SK-N-SH treated with all-trans-retinoic acid at 6 μM for 48 hours (cell line): Measurements from ENCODE around the gene HCLS1.

Source experiments
- ARNTL ChIP-seq: fragments of 450-650 bp; formaldehyde crosslinking; IDR thresholded peaks from 2 replicates; pipeline ENCODE4 v1.5.0; 2020; ENCODE audit warnings: low read depth, mild to moderate bottlenecking, moderate library complexity, borderline replicate concordance
- BACH2 ChIP-seq: fragments of 250-450 bp; sonication (Bioruptor Pico); IDR thresholded peaks from 2 replicates; pipeline ENCODE4 v1.9.0; 2021; ENCODE audit warnings: mild to moderate bottlenecking, borderline replicate concordance
- PATZ1 ChIP-seq: fragments of 250-450 bp; sonication (Bioruptor Pico); IDR thresholded peaks from 2 replicates; pipeline ENCODE4 v1.8.0; 2020; ENCODE audit warnings: mild to moderate bottlenecking, moderate library complexity, borderline replicate concordance
- POU6F1 ChIP-seq: fragments of 250-450 bp; sonication (Bioruptor Pico); IDR thresholded peaks from 2 replicates; pipeline ENCODE4 v1.8.0; 2021; ENCODE audit warnings: low read depth, mild to moderate bottlenecking, moderate library complexity, borderline replicate concordance
- RARB ChIP-seq: fragments of 250-450 bp; sonication (Bioruptor Pico); IDR thresholded peaks from 2 replicates; pipeline ENCODE4 v1.8.0; 2021; ENCODE audit warnings: mild to moderate bottlenecking, moderate library complexity
- TOX ChIP-seq: fragments of 250-450 bp; sonication (Bioruptor Pico); IDR thresholded peaks from 2 replicates; pipeline ENCODE4 v1.8.0; 2021; ENCODE audit warnings: mild to moderate bottlenecking, moderate library complexity, borderline replicate concordance
- TSHZ2 ChIP-seq: fragments of 250-450 bp; sonication (Bioruptor Pico); IDR thresholded peaks from 2 replicates; pipeline ENCODE4 v1.5.0; 2020; ENCODE audit warnings: mild to moderate bottlenecking, moderate library complexity
- ZC3H10 ChIP-seq: fragments of 250-450 bp; sonication (Bioruptor Pico); IDR thresholded peaks from 2 replicates; pipeline ENCODE4 v1.5.1; 2021; ENCODE audit warnings: mild to moderate bottlenecking, moderate library complexity
- ZFP3 ChIP-seq: fragments of 250-450 bp; sonication (Bioruptor Pico); IDR thresholded peaks from 2 replicates; pipeline ENCODE4 v1.5.0; 2020; ENCODE audit warnings: mild to moderate bottlenecking, moderate library complexity
- ZNF70 ChIP-seq: fragments of 450-650 bp; formaldehyde crosslinking; IDR thresholded peaks from 2 replicates; pipeline ENCODE4 v1.5.0; 2020; ENCODE audit warnings: mild to moderate bottlenecking, moderate library complexity
- ZNF8 ChIP-seq: fragments of 450-650 bp; formaldehyde crosslinking; IDR thresholded peaks from 2 replicates; pipeline ENCODE4 v1.5.0; 2020; ENCODE audit warnings: mild to moderate bottlenecking, moderate library complexity

- TF ChIP-seq BACH2 (CRISPR knock-in tag): no peak
- TF ChIP-seq ARNTL: no peak
- no peak for TF ChIP-seq ZFP3 (CRISPR knock-in tag)
- TF ChIP-seq TOX (CRISPR knock-in tag): no peak
- no peak for TF ChIP-seq RARB (CRISPR knock-in tag)
- TF ChIP-seq POU6F1 (CRISPR knock-in tag): no peak
- no peak for TF ChIP-seq ZC3H10
- TF ChIP-seq ZNF8 (CRISPR knock-in tag): no peak
- TF ChIP-seq PATZ1 (CRISPR knock-in tag): no peak
- TF ChIP-seq TSHZ2 (CRISPR knock-in tag): no peak
- TF ChIP-seq ZNF70 (CRISPR knock-in tag): no peak
Observed at GRCh38 chr3:121677141-121677540, 16.4 kb upstream of the HCLS1 start.
